H1 (cell line): ENCODE measurements around the gene G6PC3. TPM values are rescaled to one million over a fixed set of nuclear protein-coding genes. Genes with fewer than 3 reads are reported as not detected.

ENCODE experiments used
- CBX5 ChIP-seq: fragments of 300-800, 300-1000 bp; sonication (generic); IDR thresholded peaks from 2 replicates; pipeline ENCODE4 v1.7.1; 2016; ENCODE audit warnings: antibody characterized with exemption, low read length, low read depth
- CTBP2 ChIP-seq: IDR thresholded peaks from 2 replicates; pipeline ENCODE4 v1.7.0; 2011; ENCODE audit warnings: borderline replicate concordance, mild to moderate bottlenecking, moderate library complexity, mixed read lengths, low read length; ENCODE audit not compliant: insufficient read depth, insufficient read length
- EP300 ChIP-seq, 2 experiments: IDR thresholded peaks; 1 replicate in 1 of 2; 2 replicates in 1 of 2; pipeline ENCODE4 v1.6.1; 2011 to 2012; ENCODE audit warnings: low read depth in 2 of 2, low read length in 2 of 2, mild to moderate bottlenecking in 2 of 2, borderline replicate concordance in 1 of 2, inconsistent platforms in 1 of 2, moderate library complexity in 1 of 2
- EZH2 ChIP-seq: fragments of 200-600 bp; sonication (generic); IDR thresholded peaks from 2 replicates; pipeline ENCODE4 v1.7.1; 2012; ENCODE audit warnings: low read depth, mild to moderate bottlenecking, moderate library complexity, low read length, inconsistent platforms; ENCODE audit not compliant: severe bottlenecking
- JUND ChIP-seq: IDR thresholded peaks from 2 replicates; pipeline ENCODE4 v1.6.1; 2011; ENCODE audit warnings: mild to moderate bottlenecking, improper control_type of control experiment, low read length
- KDM4A ChIP-seq: IDR thresholded peaks from one replicate; pipeline ENCODE4 v1.7.1; 2012; ENCODE audit warnings: low read depth, mild to moderate bottlenecking, moderate library complexity, low read length, inconsistent platforms; ENCODE audit not compliant: severe bottlenecking
- MAX ChIP-seq: IDR thresholded peaks from 2 replicates; pipeline ENCODE4 v1.6.1; 2012; ENCODE audit warnings: inconsistent platforms
- PHF8 ChIP-seq: fragments of 200-600 bp; sonication (generic); conservative IDR thresholded peaks from 2 replicates; pipeline ENCODE4 v1.7.1; 2012; ENCODE audit warnings: low read depth, mild to moderate bottlenecking, inconsistent platforms, low read length, moderate library complexity
- SIN3A ChIP-seq, 2 experiments: IDR thresholded peaks in 1 of 2; conservative IDR thresholded peaks in 1 of 2; 2 replicates each; pipeline ENCODE4 v1.6.1; 2011 to 2012; ENCODE audit warnings: low read length in 2 of 2, improper control_type of control experiment in 1 of 2, low read depth in 1 of 2, mild to moderate bottlenecking in 1 of 2
- SP4 ChIP-seq: IDR thresholded peaks from 2 replicates; pipeline ENCODE4 v1.6.1; 2012; ENCODE audit warnings: low read length, inconsistent platforms
- YY1 ChIP-seq: IDR thresholded peaks from 2 replicates; pipeline ENCODE4 v1.6.1; 2011; ENCODE audit warnings: low read depth, mild to moderate bottlenecking, low read length
- polyA plus RNA-seq, 7 experiments: library from polyadenylated mRNA; depleted of rRNA in 3 of 7; stranded (reverse) in 5 of 7; unstranded in 2 of 7; fragments of >200 nt in 5 of 7; fragments of 200-250 nt in 2 of 7; gene quantifications; 1 replicate in 5 of 7; 2 replicates in 1 of 7; 4 replicates in 1 of 7; pipeline versions ENCODE4 v1.2.1 to v1.2.3, GENCODE V29; 2011 to 2013; ENCODE audit warnings: missing spikeins in 2 of 7, mixed read lengths in 2 of 7
- total RNA-seq: library from RNA; stranded (reverse); fragmentation: NEBNext Ultra II Directional; extraction: Animal tissue kit (Norgen Biotek cat#: 25700); gene quantifications from 2 replicates; pipeline ENCODE4 v1.2.1, GENCODE V29; 2021
- TF ChIP-seq, protein P1 (sequence below), 3 experiments: IDR thresholded peaks; 1 replicate in 2 of 3; 2 replicates in 1 of 3; pipeline versions ENCODE4 v1.5.1 to v1.6.1; 2011; ENCODE audit warnings: low read length in 3 of 3, mild to moderate bottlenecking in 3 of 3, inconsistent platforms in 2 of 3, low read depth in 1 of 3, moderate library complexity in 1 of 3; ENCODE audit not compliant: insufficient read depth in 1 of 3; ENCODE audit errors: control extremely low read depth in 1 of 3

The G6PC3 gene
- total and polyA plus RNA-seq, 2 of the 8 experiments (the other 6 are each of a cell fraction or from before 2014, with no cell fraction given), result 104 to 343 TPM

- TF ChIP-seq SIN3A (conservative IDR thresholded peaks at IDR 0.05 in 1 of 2, IDR thresholded peaks at IDR 0.05 in 1 of 2; ENCODE audit: low read depth in 1 of 2, low read length in 2 of 2) (peak in 1 of 2 experiments; percentile 70; a peak in 1 of 4 replicates), CTBP2 (no peak), KDM4A (peak; percentile 57), MAX (peak; percentile 80), PHF8 (peak; percentile 67), JUND (peak; percentile 59; the same call in 1 of the 2 replicates), YY1 (peak; percentile 67), CBX5 (no peak), EZH2 (no peak), SP4 (no peak), EP300 (IDR thresholded peaks at IDR 0.05; ENCODE audit: borderline replicate concordance in 1 of 2, low read depth in 2 of 2, low read length in 2 of 2) (no peak)
- TF ChIP-seq, protein P1, sequence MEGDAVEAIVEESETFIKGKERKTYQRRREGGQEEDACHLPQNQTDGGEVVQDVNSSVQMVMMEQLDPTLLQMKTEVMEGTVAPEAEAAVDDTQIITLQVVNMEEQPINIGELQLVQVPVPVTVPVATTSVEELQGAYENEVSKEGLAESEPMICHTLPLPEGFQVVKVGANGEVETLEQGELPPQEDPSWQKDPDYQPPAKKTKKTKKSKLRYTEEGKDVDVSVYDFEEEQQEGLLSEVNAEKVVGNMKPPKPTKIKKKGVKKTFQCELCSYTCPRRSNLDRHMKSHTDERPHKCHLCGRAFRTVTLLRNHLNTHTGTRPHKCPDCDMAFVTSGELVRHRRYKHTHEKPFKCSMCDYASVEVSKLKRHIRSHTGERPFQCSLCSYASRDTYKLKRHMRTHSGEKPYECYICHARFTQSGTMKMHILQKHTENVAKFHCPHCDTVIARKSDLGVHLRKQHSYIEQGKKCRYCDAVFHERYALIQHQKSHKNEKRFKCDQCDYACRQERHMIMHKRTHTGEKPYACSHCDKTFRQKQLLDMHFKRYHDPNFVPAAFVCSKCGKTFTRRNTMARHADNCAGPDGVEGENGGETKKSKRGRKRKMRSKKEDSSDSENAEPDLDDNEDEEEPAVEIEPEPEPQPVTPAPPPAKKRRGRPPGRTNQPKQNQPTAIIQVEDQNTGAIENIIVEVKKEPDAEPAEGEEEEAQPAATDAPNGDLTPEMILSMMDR (IDR thresholded peaks at IDR 0.05; ENCODE audit: control extremely low read depth in 1 of 3, insufficient read depth in 1 of 3, low read depth in 1 of 3, low read length in 3 of 3), result peak; percentile 19 to 57 (median 52); a peak in 3 of 4 replicates
- TF ChIP-seq, all 59 proteins: peak for 24
Observed at GRCh38 chr17:44123356-44124117, 53.0 kb downstream of the G6PC3 start, which contains the start of gene HDAC5 (continued).
